ENCODE results near the gene ZCCHC17.

ZCCHC17 gene

DNA sequence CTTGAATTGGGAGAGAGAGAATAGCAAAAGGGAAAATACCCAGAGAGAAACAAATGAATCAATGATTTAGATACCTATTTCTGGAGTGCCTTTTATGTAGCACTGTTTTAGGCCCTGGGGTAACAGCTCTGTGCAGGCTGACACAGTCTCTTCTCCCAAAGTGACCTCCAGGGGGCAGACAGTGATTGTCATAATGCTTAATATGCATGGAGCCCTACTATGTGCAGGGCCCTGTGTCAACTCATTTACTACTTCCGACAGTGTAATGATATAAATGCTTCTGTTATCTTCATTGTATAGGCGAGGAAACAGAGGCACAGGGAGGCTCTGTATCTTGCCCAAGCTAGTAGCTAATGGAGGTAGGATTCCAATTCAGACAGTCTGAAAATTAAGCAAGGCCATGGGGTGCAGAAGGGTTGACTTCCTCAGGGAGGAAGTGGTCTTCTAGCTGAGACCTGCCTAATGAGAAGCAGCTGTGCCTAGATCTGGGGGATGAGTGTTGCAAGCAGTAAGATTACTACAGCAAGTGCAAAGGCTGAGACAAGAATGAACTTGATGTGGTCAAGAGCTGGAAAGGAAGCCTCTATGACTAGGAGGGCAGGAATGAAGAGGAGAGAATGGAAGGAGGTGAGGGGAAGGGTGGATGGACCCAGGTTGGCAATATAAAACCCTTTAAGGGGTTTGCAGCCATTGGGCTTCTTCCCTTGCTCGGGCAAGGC, 100.0 kb downstream of the ZCCHC17 start:
- no peak for DNase-seq

DNA sequence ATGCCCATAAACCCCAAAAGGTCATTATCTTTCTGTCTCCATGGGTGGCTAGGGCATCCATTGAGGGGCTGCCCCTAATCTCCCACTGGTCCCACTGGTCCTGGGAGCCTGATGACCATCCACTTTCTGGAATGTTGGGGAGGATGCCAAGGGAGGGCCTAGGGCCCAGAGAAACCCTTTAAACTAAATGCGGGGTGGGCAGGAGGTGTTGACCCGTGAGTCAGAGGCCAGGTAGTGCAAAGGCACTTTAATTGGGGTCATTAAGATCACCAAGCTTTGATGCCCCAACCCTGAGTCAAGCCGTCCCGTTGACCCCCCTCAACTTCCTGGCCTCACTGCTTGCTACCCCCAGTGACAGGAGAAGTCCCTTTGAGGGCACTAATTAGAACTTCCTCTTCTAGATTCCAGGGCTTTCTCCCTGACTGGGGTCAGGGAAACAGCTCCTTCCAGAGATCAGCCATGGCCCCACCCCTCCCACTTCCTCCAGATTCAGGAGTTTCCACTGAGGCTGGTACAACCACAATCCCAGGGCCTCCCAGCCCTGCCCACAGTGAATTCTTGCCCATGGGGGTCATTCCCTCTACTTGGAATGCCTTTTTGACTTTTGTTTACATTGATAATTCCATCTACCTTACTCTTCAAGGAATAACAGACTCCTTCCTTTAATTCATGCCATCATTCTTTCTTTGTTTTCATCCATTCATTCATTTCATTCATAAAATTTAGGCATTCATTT, 100.7 kb downstream of the ZCCHC17 start:
- DNase-seq = no peak

DNA sequence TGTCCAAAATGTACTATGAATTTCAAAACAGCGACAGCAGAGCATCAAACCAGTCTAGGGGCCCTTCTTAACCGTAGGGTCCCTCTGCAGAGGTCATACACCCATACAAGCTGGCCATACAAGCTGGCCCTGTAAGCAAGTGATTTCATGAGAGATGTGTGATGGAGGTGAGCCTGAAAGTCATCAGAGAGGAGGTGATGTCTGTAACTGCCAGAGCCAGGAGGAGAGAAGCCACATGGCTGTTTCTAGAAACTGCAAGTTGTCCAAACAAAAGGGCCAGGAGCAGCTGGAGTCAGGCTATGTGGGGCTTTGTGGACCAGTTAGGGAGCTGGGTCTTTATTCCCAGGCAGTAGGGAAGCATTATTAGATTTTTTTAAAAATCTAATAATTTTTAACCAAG, 101.4 kb downstream of the ZCCHC17 start:
- no peak for DNase-seq

- no peak for DNase-seq
These were observed 103.1 kb downstream of the ZCCHC17 start for GRCh38 chr1:31399976-31400375.

DNA sequence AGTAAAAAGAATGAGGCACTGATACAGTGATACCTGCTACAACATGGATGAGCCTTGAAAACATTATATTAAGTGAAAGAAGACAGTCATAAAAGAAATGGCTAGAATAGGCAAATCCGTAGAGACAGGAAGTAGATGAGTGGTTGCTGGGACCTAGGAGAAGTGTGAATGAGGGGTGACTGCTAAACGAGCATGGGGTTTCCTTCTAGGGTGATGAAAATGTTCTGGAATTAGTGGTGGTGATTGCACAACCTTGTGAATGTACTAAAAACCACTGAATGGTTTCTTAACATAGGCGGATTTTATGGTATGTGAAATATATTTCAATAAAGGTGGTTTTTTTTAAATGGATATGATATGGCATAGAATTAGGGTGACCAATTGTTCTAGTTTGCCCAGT, 103.6 kb downstream of the ZCCHC17 start:
- no peak for DNase-seq

GRCh38 chr1:31401241-31401640, 104.4 kb downstream of the ZCCHC17 start:
- DNase-seq = no peak

- no peak for DNase-seq
These were observed 108.9 kb downstream of the ZCCHC17 start for GRCh38 chr1:31405578-31406245.

- DNase-seq = no peak
These were observed 110.3 kb downstream of the ZCCHC17 start for GRCh38 chr1:31407029-31407626.

DNA sequence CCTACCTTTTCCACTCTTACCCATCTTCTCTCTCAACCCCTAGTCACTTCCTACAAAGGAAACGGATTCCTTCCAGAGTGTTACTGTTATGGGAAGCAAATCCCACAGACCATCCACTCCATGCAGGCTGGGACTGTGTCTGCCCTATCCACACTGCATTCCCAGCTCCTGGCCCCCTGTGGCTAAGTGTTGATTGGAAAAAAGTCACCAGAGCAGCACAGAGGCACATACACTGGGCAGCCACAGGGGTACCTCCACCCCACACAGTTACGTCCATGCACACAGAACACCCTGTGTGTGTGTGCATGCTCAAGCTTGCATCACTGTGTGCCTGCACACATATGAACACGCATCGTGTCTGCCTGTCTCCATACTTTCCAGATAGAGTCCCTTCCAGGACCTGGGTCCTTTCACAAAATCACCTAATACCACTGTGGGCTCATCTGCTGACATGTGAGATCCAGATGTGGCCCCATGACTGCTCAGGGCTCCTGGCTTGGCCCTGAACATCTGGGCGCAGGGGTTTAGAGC, 112.0 kb downstream of the ZCCHC17 start:
- DNase-seq = no peak

DNA sequence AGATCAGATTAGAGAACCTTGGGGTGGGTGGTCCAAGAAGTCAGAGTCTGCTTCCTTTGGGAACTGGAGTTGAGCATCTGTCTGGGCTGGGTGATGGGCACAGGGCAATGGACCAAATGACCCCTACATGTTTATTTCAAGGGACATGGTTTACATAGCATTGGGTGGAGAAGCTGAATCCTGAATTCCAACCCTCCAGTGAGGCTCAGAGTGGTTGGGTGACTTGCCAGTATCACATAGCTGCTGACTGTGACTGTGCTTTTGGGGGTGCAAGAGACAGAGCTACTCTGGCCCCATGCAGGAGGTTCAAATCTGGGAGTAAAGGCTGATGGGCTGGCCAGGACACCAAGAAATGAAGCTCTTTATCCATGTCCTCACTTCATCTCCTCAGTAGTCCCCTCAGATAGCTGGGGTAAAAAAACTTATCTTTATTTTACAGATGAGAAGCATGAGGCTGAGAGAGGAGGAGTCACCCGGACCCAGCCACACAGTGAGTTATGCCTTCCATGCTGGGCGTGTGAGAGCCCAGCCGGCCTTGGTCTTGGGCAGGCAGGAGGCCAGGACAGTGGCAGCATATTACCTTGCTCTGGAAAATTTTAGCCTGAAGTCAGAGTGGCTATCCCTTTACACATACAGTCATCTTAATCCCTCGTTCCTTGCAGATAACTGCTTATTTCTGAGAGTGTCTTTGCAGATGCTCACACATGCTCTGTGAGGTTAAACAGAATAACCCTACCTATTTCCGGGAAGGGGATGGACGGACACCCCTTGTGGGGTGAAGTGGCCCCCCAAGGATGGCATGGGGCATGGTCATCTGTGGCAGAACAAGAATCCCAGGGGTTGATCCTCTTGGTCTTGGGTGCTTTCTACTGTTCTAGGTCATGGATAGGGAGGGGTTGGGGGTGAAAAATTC, 113.4 kb downstream of the ZCCHC17 start:
- DNase-seq = no peak

DNA sequence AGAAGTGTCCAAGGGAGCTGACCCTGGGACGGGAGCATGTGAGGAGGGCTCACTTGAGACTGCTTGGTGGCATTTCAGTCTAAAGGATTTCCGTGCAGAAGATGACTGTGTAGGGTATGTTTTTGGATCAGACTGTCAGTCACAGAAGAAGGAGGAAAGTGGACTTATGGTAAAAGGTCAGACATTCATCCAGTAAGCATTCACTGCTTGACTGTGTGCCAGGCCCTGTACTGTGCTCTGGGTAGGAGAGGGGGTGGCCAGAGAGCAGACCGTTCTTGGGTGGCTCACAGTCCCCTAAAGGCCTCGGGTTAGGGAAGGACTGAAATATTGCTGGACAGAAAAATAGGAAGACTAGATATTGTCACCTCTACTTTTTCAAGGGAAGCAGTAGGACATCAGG, 114.0 kb downstream of the ZCCHC17 start:
- no peak for DNase-seq

DNA sequence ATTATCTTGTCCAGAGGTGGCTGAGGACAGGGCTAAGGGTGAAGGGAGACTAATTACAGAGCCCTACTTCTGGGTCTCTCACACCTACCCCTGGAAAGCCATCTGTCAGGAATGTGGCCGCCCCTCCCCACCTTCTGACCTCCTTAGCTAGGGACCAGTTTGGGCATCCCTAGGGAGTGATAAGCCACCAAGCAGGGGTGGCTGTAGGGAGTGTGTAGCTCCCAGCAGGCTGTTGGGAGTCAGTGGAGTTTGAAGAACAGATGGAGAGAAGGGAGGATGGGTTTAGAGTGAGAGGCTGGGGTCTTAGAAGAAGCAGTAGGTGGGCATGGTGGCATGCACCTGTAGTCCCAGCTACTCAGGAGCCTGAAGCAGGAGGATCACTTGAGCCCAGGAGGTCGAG, 115.4 kb downstream of the ZCCHC17 start:
- DNase-seq = no peak

DNA sequence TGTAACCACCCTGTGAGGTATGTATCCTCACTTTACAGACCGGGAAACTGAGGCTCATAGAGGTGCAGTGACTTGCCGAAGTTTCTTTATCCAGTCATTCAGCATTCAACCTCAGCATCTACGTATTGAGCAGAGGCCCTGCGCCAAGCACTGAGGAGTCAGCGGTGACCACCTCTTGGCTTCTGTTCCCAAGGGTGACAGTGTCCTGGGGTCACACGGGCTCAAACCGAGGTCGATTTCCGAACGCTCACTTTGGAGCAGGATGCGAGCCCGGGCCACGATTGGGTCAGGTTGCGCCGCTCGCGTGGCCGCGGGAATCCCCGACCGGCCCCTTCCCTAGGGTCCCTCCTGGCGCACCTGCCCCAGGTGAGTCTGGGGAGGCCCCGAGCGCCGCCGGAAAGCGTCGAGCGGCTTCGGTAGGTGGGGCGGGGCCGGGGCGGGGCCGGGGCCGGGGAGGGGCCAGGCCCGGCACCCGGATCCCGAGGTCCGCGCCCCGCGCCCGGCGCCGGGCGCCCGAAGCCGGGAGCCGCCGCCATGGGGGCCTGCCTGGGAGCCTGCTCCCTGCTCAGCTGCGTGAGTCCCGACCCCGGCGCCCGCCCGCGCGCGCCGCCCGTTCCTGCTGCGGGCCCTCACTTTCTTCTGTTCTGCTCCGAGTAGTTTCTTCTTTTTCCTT, 116.0 kb downstream of the ZCCHC17 start, which contains the start of gene SERINC2:
SERINC2 (plus strand) TSS at position 482 of the 673 bp plus-strand sequence; CDS start at position 535, 53 bp downstream.
- DNase-seq = no peak

GRCh38 chr1:31413405-31414001, 116.7 kb downstream of the ZCCHC17 start:
- no peak for DNase-seq
